PFSK-1 (cell line): ENCODE measurements around the gene NF2.

Experiments
- FOXP2 ChIP-seq: optimal IDR thresholded peaks from 2 replicates; pipeline ENCODE3; 2011; ENCODE audit warnings: borderline replicate concordance, control low read depth, inconsistent platforms; ENCODE audit not compliant: insufficient read depth; ENCODE audit errors: extremely low read length, extremely low read depth
- SIN3A ChIP-seq: IDR thresholded peaks from 2 replicates; pipeline ENCODE4 v1.6.1; 2012; ENCODE audit warnings: mild to moderate bottlenecking, low read length, moderate library complexity, borderline replicate concordance; ENCODE audit not compliant: insufficient read depth

DNA sequence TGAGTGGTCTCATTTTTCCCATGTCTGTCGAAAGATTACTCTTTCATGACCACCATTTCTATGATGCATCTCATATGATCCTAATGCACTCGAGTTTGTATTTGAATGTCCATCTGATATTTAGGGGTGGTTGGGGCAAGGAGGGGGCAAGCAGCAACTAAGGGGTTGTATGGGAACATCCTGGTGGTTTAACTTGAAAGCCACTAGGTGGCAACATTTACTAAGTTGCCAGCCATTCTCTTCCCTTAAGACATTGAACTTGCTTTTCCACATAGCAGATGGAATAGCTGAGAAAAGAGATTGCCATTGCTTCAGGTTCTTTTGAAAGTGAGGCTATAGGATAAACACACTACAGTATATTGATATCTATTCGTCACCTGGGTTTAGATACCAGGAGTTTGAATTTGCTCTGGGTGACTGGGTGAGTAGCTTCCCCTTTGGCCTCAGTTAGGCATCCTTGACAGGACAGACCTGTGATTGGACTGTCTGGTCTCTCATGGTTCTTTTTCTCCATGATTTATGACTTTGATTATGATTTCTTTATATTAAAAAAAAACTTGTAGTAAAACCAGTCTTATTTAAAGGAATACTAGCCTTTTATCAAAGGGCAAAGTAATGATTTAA is 32.4 kb downstream of the NF2 start:
- TF ChIP-seq SIN3A (no peak), FOXP2 (no peak)
